Endothelial cell of umbilical vein (primary cell): ENCODE results near the gene GSTM4. TPM values are rescaled to one million over a fixed set of nuclear protein-coding genes. Genes with fewer than 3 reads are reported as not detected.

Experiments
- BruUV-seq: library from RNA; stranded (reverse); fragments of 400-500 nt; replicated peaks from 2 replicates; lab custom pipeline; 2021; lab: Mats Ljungman, UMichigan
- CTCF ChIA-PET: fragments of 300-600, 350-600 bp; sonication (Branson Sonifier 250); formaldehyde crosslinking; loops from one replicate; lab custom pipeline; 2021; ENCODE audit warnings: antibody characterized with exemption, inconsistent platforms; lab: Charles Lee
- POLR2A ChIA-PET: fragments of 300-600, 350-600 bp; sonication (Branson Sonifier 250); formaldehyde crosslinking; loops from one replicate; lab custom pipeline; 2021; ENCODE audit warnings: antibody characterized with exemption, inconsistent platforms; lab: Charles Lee
- DNase-seq: peaks from one replicate; pipeline ENCODE4 v3.0.0-alpha.2; 2011; ENCODE audit warnings: low read depth, low spot score
- FAIRE-seq: peaks from 2 replicates; lab custom pipeline; 2011; peaks lifted over from hg19 to GRCh38; lab: Jason Lieb, UNC
- H2AFZ ChIP-seq: 2 replicates; pipeline ENCODE4 v1.6.0; 2012; ENCODE audit warnings: low read depth, low read length, control low read depth, inconsistent platforms
- H3K27ac ChIP-seq: 2 replicates; pipeline ENCODE4 v1.5.1; 2011; ENCODE audit warnings: low read depth, mild to moderate bottlenecking, control low read depth, low read length, moderate library complexity; ENCODE audit not compliant: insufficient read depth
- H3K27me3 ChIP-seq, 2 experiments: 2 replicates each; pipeline versions ENCODE4 v1.6.0 to v1.6.1; 2011; ENCODE audit warnings: low read length in 2 of 2, mixed read lengths in 1 of 2; ENCODE audit not compliant: control insufficient read depth in 2 of 2, insufficient read depth in 2 of 2
- H3K36me3 ChIP-seq, 2 experiments: 2 replicates in 1 of 2; 3 replicates in 1 of 2; pipeline ENCODE4 v1.5.1; 2011; ENCODE audit warnings: low read length in 2 of 2, mild to moderate bottlenecking in 1 of 2, moderate library complexity in 1 of 2; ENCODE audit not compliant: control insufficient read depth in 2 of 2, insufficient read depth in 2 of 2; ENCODE audit errors: extremely low read depth in 1 of 2
- H3K4me1 ChIP-seq: 3 replicates; pipeline ENCODE4 v1.5.1; 2011; ENCODE audit warnings: mild to moderate bottlenecking, low read length; ENCODE audit not compliant: control insufficient read depth, insufficient read depth; ENCODE audit errors: extremely low read depth
- H3K4me2 ChIP-seq: 2 replicates; pipeline ENCODE4 v1.6.1; 2011; ENCODE audit warnings: low read length, control low read depth, mixed read lengths; ENCODE audit not compliant: insufficient read depth
- H3K4me3 ChIP-seq, 3 experiments: fragments of 200-600 bp in 1 of 3; sonication (generic), shearing (Covaris generic) in 1 of 3; replicated peaks in 1 of 3; 2 replicates each; pipeline ENCODE4 v1.5.1; 2011 to 2016; ENCODE audit warnings: control low read depth in 3 of 3, low read length in 3 of 3, mild to moderate bottlenecking in 2 of 3, inconsistent platforms in 1 of 3, low read depth in 1 of 3, moderate library complexity in 1 of 3; ENCODE audit not compliant: insufficient read depth in 1 of 3
- H3K79me2 ChIP-seq: 2 replicates; pipeline ENCODE4 v1.6.0; 2012; ENCODE audit warnings: low read length, inconsistent platforms; ENCODE audit not compliant: control insufficient read depth, insufficient read depth
- H3K9ac ChIP-seq: replicated peaks from 2 replicates; pipeline ENCODE3; 2011; ENCODE audit warnings: low read length, control low read depth; ENCODE audit not compliant: insufficient read depth; ENCODE audit errors: extremely low read depth
- H3K9me1 ChIP-seq: replicated peaks from 3 replicates; pipeline ENCODE4 v1.6.0; 2011; ENCODE audit warnings: mild to moderate bottlenecking, low read length; ENCODE audit not compliant: control insufficient read depth, insufficient read depth; ENCODE audit errors: extremely low read depth
- H3K9me3 ChIP-seq: replicated peaks from 2 replicates; pipeline ENCODE4 v1.5.1; 2012; ENCODE audit warnings: low read length, inconsistent platforms; ENCODE audit not compliant: control insufficient read depth, insufficient read depth
- H4K20me1 ChIP-seq: replicated peaks from 2 replicates; pipeline ENCODE3; 2011; ENCODE audit warnings: mild to moderate bottlenecking, low read length; ENCODE audit not compliant: control insufficient read depth, insufficient read depth; ENCODE audit errors: extremely low read depth
- CTCF ChIP-seq, 2 donors: IDR thresholded peaks; 1 replicate in 1 of 2; 2 replicates in 1 of 2; pipeline ENCODE4 v1.5.1; 2011; ENCODE audit warnings: low read length in 2 of 2, mild to moderate bottlenecking in 2 of 2, moderate library complexity in 2 of 2, control low read depth in 1 of 2, inconsistent platforms in 1 of 2, low read depth in 1 of 2; ENCODE audit not compliant: insufficient read depth in 1 of 2; ENCODE audit errors: extremely low read depth in 1 of 2
- EZH2 ChIP-seq: IDR thresholded peaks from 2 replicates; pipeline ENCODE4 v1.6.1; 2012; ENCODE audit warnings: borderline replicate concordance, low read depth, mild to moderate bottlenecking, moderate library complexity, low read length, inconsistent platforms; ENCODE audit not compliant: severe bottlenecking
- FOS ChIP-seq: IDR thresholded peaks from 2 replicates; pipeline ENCODE4 v1.6.1; 2011; ENCODE audit warnings: mild to moderate bottlenecking, low read length, moderate library complexity, borderline replicate concordance; ENCODE audit not compliant: insufficient read depth
- GATA2 ChIP-seq: IDR thresholded peaks from 2 replicates; pipeline ENCODE4 v1.7.0; 2011; ENCODE audit warnings: low read depth, mild to moderate bottlenecking, moderate library complexity, mixed read lengths, low read length; ENCODE audit not compliant: insufficient read length, insufficient read depth
- JUN ChIP-seq: IDR thresholded peaks from 2 replicates; pipeline ENCODE4 v1.6.1; 2011; ENCODE audit warnings: borderline replicate concordance, low read depth; ENCODE audit not compliant: insufficient read length, insufficient read depth
- MYC ChIP-seq: IDR thresholded peaks from one replicate; pipeline ENCODE4 v1.6.1; 2011; ENCODE audit warnings: mild to moderate bottlenecking, low read depth, low read length
- POLR2A ChIP-seq: IDR thresholded peaks from 2 replicates; pipeline ENCODE4 v1.6.1; 2012; ENCODE audit warnings: low read depth, mild to moderate bottlenecking, control low read depth, low read length
- POLR2AphosphoS5 ChIP-seq: IDR thresholded peaks from 2 replicates; pipeline ENCODE4 v1.6.1; 2012; ENCODE audit warnings: low read depth, mild to moderate bottlenecking, control low read depth, low read length, moderate library complexity; ENCODE audit not compliant: insufficient read depth
- dilution Hi-C: fragments of 300-500 bp; cut with MboI; formaldehyde crosslinking; loops from one replicate; pipeline ENCODE4 v1.15.0; 2019; ENCODE audit warnings: low sequenced_read_pairs; ENCODE audit not compliant: extremely low pct_ligation_motif_present
- intact Hi-C: fragments of 100-400 bp; cut with micrococcal nuclease; formaldehyde crosslinking; loops from one replicate; pipeline ENCODE4 v1.10.0; 2022
- polyA plus RNA-seq, 4 experiments: library from polyadenylated mRNA; depleted of rRNA in 3 of 4; stranded (reverse) in 3 of 4; unstranded in 1 of 4; fragments of >200 nt; gene quantifications; 2 replicates each; pipeline versions ENCODE4 v1.2.1 to v1.2.3, GENCODE V29; 2011 to 2012; ENCODE audit warnings: missing spikeins in 1 of 4
- total RNA-seq: library from RNA; stranded (reverse); gene quantifications from 2 replicates; pipeline ENCODE4 v1.2.3, GENCODE V29; 2021
- TF ChIP-seq, protein P1 (sequence below): IDR thresholded peaks from 2 replicates; pipeline ENCODE4 v1.6.1; 2011; ENCODE audit not compliant: insufficient read depth, insufficient read length

The GSTM4 gene
- total and polyA plus RNA-seq, 2 donors (not counting 3 experiments of a cell fraction or from before 2014, with no cell fraction given), result 9.5 to 11.6 TPM

DNA sequence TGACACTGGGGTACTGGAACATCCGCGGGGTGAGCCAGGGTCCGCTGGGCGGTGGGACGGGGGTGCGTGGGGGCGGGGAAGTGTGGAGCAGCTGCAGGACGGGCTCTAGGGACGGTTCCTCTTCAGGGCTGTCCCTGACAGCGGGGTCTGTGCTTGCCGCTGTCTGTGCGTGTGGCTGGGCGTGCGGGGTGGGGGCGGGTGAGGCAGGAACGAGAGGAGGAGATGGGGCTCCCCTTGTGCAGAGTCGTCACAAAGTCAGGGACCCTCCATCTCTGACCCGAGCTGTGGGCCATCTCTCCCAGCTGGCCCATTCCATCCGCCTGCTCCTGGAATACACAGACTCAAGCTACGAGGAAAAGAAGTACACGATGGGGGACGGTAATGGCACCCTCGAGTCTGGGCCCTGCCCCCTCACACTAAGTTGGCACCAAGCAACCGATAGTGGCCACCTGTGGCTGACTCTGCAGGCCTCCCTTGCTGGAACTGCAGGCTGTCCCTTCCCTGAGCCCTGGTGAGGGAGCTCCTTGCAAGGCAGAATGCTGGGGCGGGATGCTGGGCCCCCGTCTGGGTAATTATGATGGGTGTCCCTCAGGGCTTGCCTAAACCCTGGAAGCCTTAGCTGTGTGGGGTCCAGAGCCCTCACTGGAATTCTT is 12.3 kb downstream of the GSTM4 start:
- TF ChIP-seq POLR2A, result no peak
- TF ChIP-seq, protein P1, sequence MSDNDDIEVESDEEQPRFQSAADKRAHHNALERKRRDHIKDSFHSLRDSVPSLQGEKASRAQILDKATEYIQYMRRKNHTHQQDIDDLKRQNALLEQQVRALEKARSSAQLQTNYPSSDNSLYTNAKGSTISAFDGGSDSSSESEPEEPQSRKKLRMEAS, result no peak
- TF ChIP-seq POLR2AphosphoS5, result no peak
- no peak for TF ChIP-seq EZH2
- no peak for TF ChIP-seq CTCF (IDR thresholded peaks at IDR 0.05; ENCODE audit: extremely low read depth in 1 of 2, insufficient read depth in 1 of 2, low read depth in 1 of 2, low read length in 2 of 2)
- TF ChIP-seq MYC, result no peak
- TF ChIP-seq FOS, result no peak
- TF ChIP-seq JUN, result no peak
- no peak for TF ChIP-seq GATA2
- H4K20me1 ChIP-seq, result no peaks in the 10 kb centered on the region
- dilution Hi-C loops, result no loop called here
- no TSS peak for BruUV-seq
- peaks cover 5% of the 10 kb centered on the region for H3K4me1 ChIP-seq
- H3K4me3 ChIP-seq, result peak overlapping the region in 1 of 3 experiments; percentile 33
- peak overlapping the region; percentile 65 for H2AFZ ChIP-seq
- H3K27me3 ChIP-seq, result no peaks in the 10 kb centered on the region
- H3K4me2 ChIP-seq, result no peak overlapping the region
- intact Hi-C loops, result loop anchor here (1.0 to 5.0 kb wide), 2 partner anchors 38 to 94 kb away; partner anchors contain the start of gene EPS8L3
- no peaks in the 10 kb centered on the region for H3K79me2 ChIP-seq
- H3K9ac ChIP-seq, result no peak overlapping the region
- CTCF ChIA-PET, result interaction anchor here (0.8 to 3.4 kb wide), 2 partner anchors 28 to 316 kb away, joined by 3 to 20 read pairs; partner anchors contain the start of gene AHCYL1
- no peaks in the 10 kb centered on the region for H3K9me3 ChIP-seq
- DNase-seq (no peak), FAIRE-seq (no peak)
- H3K9me1 ChIP-seq, result no peaks in the 10 kb centered on the region
- H3K36me3 ChIP-seq, result no peaks in the 10 kb centered on the region
- POLR2A ChIA-PET, result no interaction called here
- H3K27ac ChIP-seq, result no peak overlapping the region
